Prostate gland (tissue), 2 donors: ENCODE results near the gene AFF1.

Source experiments
- POLR2A ChIP-seq: fragments of 450-650 bp; IDR thresholded peaks from one replicate; pipeline ENCODE4 v1.6.1; 2016; ENCODE audit warnings: antibody characterized with exemption, mild to moderate bottlenecking
- POLR2AphosphoS5 ChIP-seq: sonication (generic); formaldehyde crosslinking; IDR thresholded peaks from one replicate; pipeline ENCODE4 v1.6.1; 2017; ENCODE audit warnings: antibody characterized with exemption
- TF ChIP-seq, protein P1 (sequence below), 4 experiments: fragments of 200-600 bp in 2 of 4; fragments of 450-650 bp in 2 of 4; sonication (generic) in 2 of 4; IDR thresholded peaks; 1 replicate in 3 of 4; 2 replicates in 1 of 4; pipeline ENCODE4 v1.5.1; 2016 to 2019; ENCODE audit warnings: antibody characterized with exemption in 4 of 4, mild to moderate bottlenecking in 2 of 4, moderate library complexity in 2 of 4

DNA sequence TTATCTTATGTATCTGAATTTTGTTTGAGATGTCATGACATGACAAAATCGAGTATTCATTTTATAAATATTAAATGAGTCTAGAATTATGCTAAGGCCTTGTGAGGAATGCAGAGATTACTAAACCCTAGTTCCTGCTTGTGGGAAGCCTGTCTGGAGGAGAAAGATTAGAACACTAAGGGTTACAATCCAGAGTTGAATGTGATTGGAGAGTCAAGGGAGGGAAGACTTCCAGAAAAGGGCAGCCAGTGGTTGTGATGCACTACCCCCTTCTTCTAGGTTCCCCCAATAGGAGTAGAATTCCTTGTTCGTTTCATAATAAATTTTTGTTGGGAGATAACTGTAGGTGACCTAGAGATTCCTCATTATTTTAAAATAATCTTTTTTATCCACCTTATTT is 141.1 kb downstream of the AFF1 start:
- TF ChIP-seq, protein P1, sequence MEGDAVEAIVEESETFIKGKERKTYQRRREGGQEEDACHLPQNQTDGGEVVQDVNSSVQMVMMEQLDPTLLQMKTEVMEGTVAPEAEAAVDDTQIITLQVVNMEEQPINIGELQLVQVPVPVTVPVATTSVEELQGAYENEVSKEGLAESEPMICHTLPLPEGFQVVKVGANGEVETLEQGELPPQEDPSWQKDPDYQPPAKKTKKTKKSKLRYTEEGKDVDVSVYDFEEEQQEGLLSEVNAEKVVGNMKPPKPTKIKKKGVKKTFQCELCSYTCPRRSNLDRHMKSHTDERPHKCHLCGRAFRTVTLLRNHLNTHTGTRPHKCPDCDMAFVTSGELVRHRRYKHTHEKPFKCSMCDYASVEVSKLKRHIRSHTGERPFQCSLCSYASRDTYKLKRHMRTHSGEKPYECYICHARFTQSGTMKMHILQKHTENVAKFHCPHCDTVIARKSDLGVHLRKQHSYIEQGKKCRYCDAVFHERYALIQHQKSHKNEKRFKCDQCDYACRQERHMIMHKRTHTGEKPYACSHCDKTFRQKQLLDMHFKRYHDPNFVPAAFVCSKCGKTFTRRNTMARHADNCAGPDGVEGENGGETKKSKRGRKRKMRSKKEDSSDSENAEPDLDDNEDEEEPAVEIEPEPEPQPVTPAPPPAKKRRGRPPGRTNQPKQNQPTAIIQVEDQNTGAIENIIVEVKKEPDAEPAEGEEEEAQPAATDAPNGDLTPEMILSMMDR (IDR thresholded peaks at IDR 0.05) = no peak
- TF ChIP-seq POLR2AphosphoS5 = no peak
- no peak for TF ChIP-seq POLR2A
